GM12891 (cell line): ENCODE data around the gene MCRIP1.

Source experiments
- POLR2A ChIP-seq: IDR thresholded peaks from 2 replicates; pipeline ENCODE4 v1.6.1; 2011; ENCODE audit warnings: low read depth, low read length, control low read depth
- POLR2AphosphoS5 ChIP-seq: IDR thresholded peaks from 2 replicates; pipeline ENCODE4 v1.6.1; 2011; ENCODE audit warnings: low read depth, low read length, control low read depth
- SPI1 ChIP-seq: IDR thresholded peaks from 2 replicates; pipeline ENCODE4 v1.6.1; 2011; ENCODE audit warnings: low read depth, low read length, control low read depth
- TAF1 ChIP-seq: IDR thresholded peaks from 2 replicates; pipeline ENCODE4 v1.6.1; 2011; ENCODE audit warnings: low read depth, low read length, control low read depth

- TF ChIP-seq POLR2AphosphoS5 = no peak
- TF ChIP-seq POLR2A = no peak
- no peak for TF ChIP-seq SPI1
- TF ChIP-seq TAF1 = no peak
These were observed 407 bp downstream of the MCRIP1 start for GRCh38 chr17:81832608-81833159.
